Activated naive CD8-positive, alpha-beta T cell (primary cell): ENCODE measurements around the gene ALG6.
"Not testable (repeated sequence)": the region's sequence is repeated elsewhere in the genome, so short reads cannot be mapped to it uniquely, and the experiment has no call there.

Source experiments
- H3K27ac Mint-ChIP-seq: one replicate; pipeline ENCODE4 v1.8.0; 2021; ENCODE audit warnings: mixed read lengths
- H3K27me3 Mint-ChIP-seq: one replicate; pipeline ENCODE4 v1.8.0; 2021; ENCODE audit warnings: mixed read lengths
- H3K36me3 Mint-ChIP-seq: one replicate; pipeline ENCODE4 v1.8.0; 2021; ENCODE audit warnings: mixed read lengths
- H3K4me1 Mint-ChIP-seq: one replicate; pipeline ENCODE4 v1.8.0; 2021; ENCODE audit warnings: low read depth, mixed read lengths
- H3K4me3 Mint-ChIP-seq: one replicate; pipeline ENCODE4 v1.8.0; 2021; ENCODE audit warnings: mild to moderate bottlenecking, mixed read lengths
- H3K9me3 Mint-ChIP-seq: one replicate; pipeline ENCODE4 v1.8.0; 2021; ENCODE audit warnings: low read depth, mixed read lengths

ALG6 gene

GRCh38 chr1:63468683-63469082, 101.3 kb downstream of the ALG6 start:
- H3K27me3 Mint-ChIP-seq, H3K4me1 Mint-ChIP-seq, H3K27ac Mint-ChIP-seq, H3K9me3 Mint-ChIP-seq, H3K4me3 Mint-ChIP-seq: not testable (repeated sequence)
- H3K36me3 Mint-ChIP-seq, result peaks cover 15% of the 10 kb centered on the region

- Mint-ChIP-seq H3K9me3 (peaks cover 2% of the 10 kb centered on the region), H3K27me3 (no peaks in the 10 kb centered on the region), H3K4me1 (no peaks in the 10 kb centered on the region), H3K4me3 (no peak overlapping the region), H3K36me3 (peaks cover 9% of the 10 kb centered on the region), H3K27ac (no peak overlapping the region)
These were observed 108.3 kb downstream of the ALG6 start for GRCh38 chr1:63475761-63476160.

GRCh38 chr1:63480057-63480456, 112.6 kb downstream of the ALG6 start:
- Mint-ChIP-seq H3K36me3 (peaks cover 6% of the 10 kb centered on the region), H3K9me3 (no peaks in the 10 kb centered on the region)

DNA sequence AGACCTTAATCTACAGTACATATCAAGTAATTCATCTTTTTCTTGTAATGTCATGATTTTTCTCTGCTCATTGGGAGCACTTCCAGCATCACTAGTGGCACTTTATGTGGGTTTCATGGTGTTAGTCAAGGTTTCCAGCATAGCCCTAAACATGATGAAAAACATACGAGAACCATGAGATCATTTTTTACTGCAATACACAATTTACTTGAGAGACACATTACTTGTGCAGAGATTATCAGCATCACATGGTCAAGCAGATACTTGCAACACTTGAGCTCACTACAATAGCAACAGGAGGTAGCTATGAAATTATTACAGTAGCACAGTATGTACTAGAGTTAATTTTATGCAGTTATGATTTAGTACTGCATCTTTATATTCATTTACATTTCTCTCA, 119.2 kb downstream of the ALG6 start:
- H3K36me3 Mint-ChIP-seq, result peaks cover 3% of the 10 kb centered on the region
- no peak overlapping the region for H3K27ac Mint-ChIP-seq
- no peak overlapping the region for H3K4me3 Mint-ChIP-seq
- no peaks in the 10 kb centered on the region for H3K27me3 Mint-ChIP-seq
- no peaks in the 10 kb centered on the region for H3K4me1 Mint-ChIP-seq
- H3K9me3 Mint-ChIP-seq, result no peaks in the 10 kb centered on the region

More at GRCh38 chr1:63480057-63480456, 112.6 kb downstream of the ALG6 start:
- H3K4me3 Mint-ChIP-seq, result no peak overlapping the region
- H3K27ac Mint-ChIP-seq, result no peak overlapping the region
- no peaks in the 10 kb centered on the region for H3K4me1 Mint-ChIP-seq
- H3K27me3 Mint-ChIP-seq, result no peaks in the 10 kb centered on the region

GRCh38 chr1:63487336-63488065, 120.1 kb downstream of the ALG6 start:
- Mint-ChIP-seq H3K36me3 (peaks cover 6% of the 10 kb centered on the region), H3K4me1 (no peaks in the 10 kb centered on the region), H3K27ac (no peak overlapping the region), H3K9me3 (no peaks in the 10 kb centered on the region), H3K4me3 (no peak overlapping the region), H3K27me3 (no peaks in the 10 kb centered on the region)
